GM12878 (cell line): Measurements from ENCODE around the gene SLC4A5. TPM values are rescaled to one million over a fixed set of nuclear protein-coding genes. Genes with fewer than 3 reads are reported as not detected.

Source experiments
- ATAC-seq: fragments of 200-7000 bp; cut with Tn5 transposase; 3 replicates; pipeline ENCODE4 v1.9.1; 2020; ENCODE audit warnings: mild to moderate bottlenecking, moderate library complexity
- BruUV-seq: library from RNA; stranded (reverse); fragments of 400-500 nt; replicated peaks from 2 replicates; lab custom pipeline; 2021; lab: Mats Ljungman, UMichigan
- CTCF ChIA-PET: fragments of 300-600 bp; sonication (Branson Sonifier 250); formaldehyde crosslinking; extraction: SDS; loops from one replicate; lab custom pipeline; 2021; ENCODE audit warnings: inconsistent platforms; lab: Yijun Ruan, JAX
- POLR2A ChIA-PET: fragments of 350-600 bp; formaldehyde crosslinking; extraction: SDS; loops from one replicate; lab custom pipeline; 2021; ENCODE audit warnings: inconsistent platforms; lab: Charles Lee
- RAD21 ChIA-PET: fragments of 300-600 bp; sonication (Branson Sonifier 250); formaldehyde crosslinking; loops from one replicate; lab custom pipeline; 2023; ENCODE audit warnings: antibody characterized with exemption; ENCODE audit not compliant: unreplicated experiment; lab: Charles Lee
- SMC1A ChIA-PET: fragments of 300-600 bp; sonication (Branson Sonifier 250); formaldehyde crosslinking; loops from one replicate; lab custom pipeline; 2023; ENCODE audit not compliant: unreplicated experiment, uncharacterized antibody; lab: Charles Lee
- DNase-seq: peaks from one replicate; pipeline ENCODE4 v3.0.0-alpha.2; 2011; ENCODE audit warnings: low read depth, low spot score
- FAIRE-seq: peaks from 3 replicates; lab custom pipeline; 2011; peaks lifted over from hg19 to GRCh38; lab: Jason Lieb, UNC
- H2AFZ ChIP-seq: 2 replicates; pipeline ENCODE4 v1.6.0; 2011; ENCODE audit warnings: low read depth, low read length, control low read depth; ENCODE audit not compliant: control insufficient read depth
- H3K27ac ChIP-seq: 2 replicates; pipeline ENCODE4 v1.5.1; 2011; ENCODE audit warnings: control low read depth; ENCODE audit not compliant: control insufficient read depth, insufficient read depth
- H3K27me3 ChIP-seq, 2 experiments: replicated peaks in 1 of 2; 2 replicates each; pipeline versions ENCODE4 v1.6.0 to v1.6.1; 2011; ENCODE audit warnings: low read length in 1 of 2; ENCODE audit not compliant: control insufficient read depth in 2 of 2, insufficient read depth in 2 of 2
- H3K36me3 ChIP-seq, 2 experiments: 2 replicates each; pipeline ENCODE4 v1.5.1; 2011; ENCODE audit warnings: low read length in 1 of 2; ENCODE audit not compliant: control insufficient read depth in 2 of 2, insufficient read depth in 2 of 2
- H3K4me1 ChIP-seq: 2 replicates; pipeline ENCODE4 v1.6.1; 2011; ENCODE audit warnings: mild to moderate bottlenecking, low read length, moderate library complexity, mixed read lengths; ENCODE audit not compliant: control insufficient read depth, insufficient read depth
- H3K4me2 ChIP-seq: 2 replicates; pipeline ENCODE4 v1.6.0; 2011; ENCODE audit warnings: control low read depth; ENCODE audit not compliant: control insufficient read depth, insufficient read depth
- H3K4me3 ChIP-seq: fragments of 200-600 bp; sonication (generic); 2 replicates; pipeline ENCODE4 v1.5.1; 2016
- H3K79me2 ChIP-seq: 2 replicates; pipeline ENCODE4 v1.6.0; 2011; ENCODE audit warnings: low read length; ENCODE audit not compliant: control insufficient read depth, insufficient read depth
- H3K9ac ChIP-seq: 2 replicates; pipeline ENCODE4 v1.8.0; 2011; ENCODE audit warnings: low read length, control low read depth, mixed read lengths; ENCODE audit not compliant: control insufficient read depth, insufficient read depth
- H3K9me3 ChIP-seq: replicated peaks from 3 replicates; pipeline ENCODE4 v1.5.1; 2011; ENCODE audit warnings: mild to moderate bottlenecking, low read length; ENCODE audit not compliant: control insufficient read depth, insufficient read depth
- H4K20me1 ChIP-seq: 2 replicates; pipeline ENCODE4 v1.6.0; 2011; ENCODE audit not compliant: control insufficient read depth, insufficient read depth
- BCL11A ChIP-seq: IDR thresholded peaks from 2 replicates; pipeline ENCODE4 v1.6.1; 2011; ENCODE audit warnings: low read depth, low read length
- BCLAF1 ChIP-seq: fragments of 450-650 bp; IDR thresholded peaks from 2 replicates; pipeline ENCODE4 v1.6.1; 2017; ENCODE audit warnings: antibody characterized with exemption, mild to moderate bottlenecking, moderate library complexity
- CBFB ChIP-seq: IDR thresholded peaks from 2 replicates; pipeline ENCODE4 v1.6.1; 2016; ENCODE audit warnings: antibody characterized with exemption, low read depth
- DPF2 ChIP-seq: fragments of 450-650 bp; IDR thresholded peaks from 2 replicates; pipeline ENCODE4 v1.6.1; 2017; ENCODE audit warnings: mild to moderate bottlenecking
- NR2F1 ChIP-seq: fragments of 450-650 bp; conservative IDR thresholded peaks from 2 replicates; pipeline ENCODE4 v1.6.1; 2017; ENCODE audit warnings: mild to moderate bottlenecking
- POLR2A ChIP-seq: IDR thresholded peaks from 2 replicates; pipeline ENCODE4 v1.6.1; 2011; ENCODE audit warnings: low read depth, mild to moderate bottlenecking, low read length
- POLR2AphosphoS5 ChIP-seq: IDR thresholded peaks from 2 replicates; pipeline ENCODE4 v1.6.1; 2011; ENCODE audit warnings: mild to moderate bottlenecking, low read length, inconsistent platforms
- ZBED1 ChIP-seq: IDR thresholded peaks from 2 replicates; pipeline ENCODE4 v1.6.1; 2016; ENCODE audit warnings: borderline replicate concordance
- WGBS: methylation state at CpG from one replicate; pipeline ENCODE4 v1.1.6; 2016; ENCODE audit warnings: low lambda C conversion rate; ENCODE audit not compliant: insufficient replicate concordance, insufficient coverage; ENCODE audit errors: missing lambda C conversion rate; 5-methylcytosine and 5-hydroxymethylcytosine counted together
- in situ Hi-C: fragments of 300-500 bp; cut with MboI; formaldehyde crosslinking; loops from 9 replicates; pipeline ENCODE4 v1.14.3; 2018; ENCODE audit warnings: mixed read lengths
- intact Hi-C: fragments of 100-400 bp; cut with micrococcal nuclease; formaldehyde crosslinking; loops from one replicate; pipeline ENCODE4 v1.14.2; 2022; ENCODE audit not compliant: unreplicated experiment
- polyA plus RNA-seq, 11 experiments: library from polyadenylated mRNA; depleted of rRNA in 4 of 11; unstranded in 6 of 11; stranded (reverse) in 5 of 11; fragments of >200 nt; fragmentation: Nextera tagmentation in 4 of 11; fragmentation: Illumina TruSeq in 1 of 11; extraction: Ambion mirVana in 4 of 11; extraction: Trizol in 1 of 11; gene quantifications; 1 replicate in 1 of 11; 2 replicates in 10 of 11; pipeline versions ENCODE4 v1.2.1 to v1.2.3, GENCODE V29; 2011 to 2016; ENCODE audit warnings: inconsistent platforms in 2 of 11, missing spikeins in 2 of 11, low read depth in 1 of 11
- total RNA-seq, 4 experiments: library from RNA; depleted of rRNA in 3 of 4; stranded (reverse); fragments of >200 nt in 3 of 4; fragmentation: Illumina TruSeq in 1 of 4; extraction: Trizol in 1 of 4; gene quantifications; 2 replicates each; pipeline versions ENCODE4 v1.2.1 to v1.2.3, GENCODE V29; 2013 to 2021

The SLC4A5 gene
- total and polyA plus RNA-seq, 10 of the 15 experiments (the other 5 are each of a cell fraction or from before 2014, with no cell fraction given) = 0.15 to 4.7 (median 1.6) TPM

DNA sequence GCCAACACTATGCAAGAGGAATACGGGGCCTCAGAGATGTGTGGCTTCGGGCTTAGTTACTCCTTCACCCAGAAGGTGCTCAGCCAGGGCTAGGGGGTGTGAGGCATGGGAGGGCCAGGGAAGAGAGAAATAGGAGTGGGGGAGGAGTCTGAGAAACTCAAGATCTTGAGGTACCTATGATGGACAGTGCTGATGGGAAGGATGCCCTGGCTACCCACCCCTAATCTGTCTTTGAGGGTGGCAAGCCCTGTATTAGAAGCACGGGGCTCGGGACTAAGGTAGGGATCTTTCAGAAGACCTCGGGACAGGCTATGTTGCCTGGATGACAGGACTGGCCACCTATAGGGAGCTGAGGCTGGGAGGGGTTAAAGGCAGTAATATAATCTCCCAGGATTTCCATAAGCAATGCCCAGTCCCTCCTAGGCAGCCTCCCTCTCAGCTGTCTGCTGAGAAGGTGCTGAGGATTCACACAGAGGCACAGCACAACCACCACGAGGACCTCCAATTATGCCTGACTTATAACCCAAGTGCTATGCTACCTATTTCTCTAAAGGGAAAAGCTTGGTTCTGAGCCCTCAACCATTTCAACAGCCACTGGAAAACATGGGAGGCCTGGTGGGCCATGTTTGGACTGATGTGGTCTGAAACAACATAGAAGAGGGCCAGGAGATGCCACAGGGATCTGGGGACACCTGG is 121.5 kb downstream of the SLC4A5 start:
- Histone ChIP-seq H4K20me1 (no peaks in the 10 kb centered on the region), H3K9me3 (no peaks in the 10 kb centered on the region), H3K79me2 (no peaks in the 10 kb centered on the region), H3K4me2 (no peak overlapping the region), H3K36me3 (peaks cover 2 to 17% of the 10 kb centered on the region in 2 experiments; a peak in 3 of 4 replicates), H3K27ac (no peak overlapping the region), H3K4me1 (no peaks in the 10 kb centered on the region), H2AFZ (no peak overlapping the region), H3K4me3 (no peak overlapping the region), H3K9ac (no peak overlapping the region), H3K27me3 (no peaks in the 10 kb centered on the region)
- TSS peak; percentile 20 for BruUV-seq
- TF ChIP-seq BCL11A (no peak), ZBED1 (no peak), CBFB (no peak), NR2F1 (no peak), BCLAF1 (no peak), DPF2 (no peak), POLR2AphosphoS5 (peak; percentile 51; the same call in 1 of the 2 replicates), POLR2A (0 out of 2 replicates have a peak, but pooled peaks have one; percentile 10)
- ChIA-PET SMC1A (no interaction called here), CTCF (interaction anchor here (0.7 to 0.8 kb wide), 2 partner anchors 11 to 28 kb away, joined by 3 read pairs; no protein-coding TSS in a partner anchor), RAD21 (no interaction called here), POLR2A (no interaction called here)
- in situ Hi-C loops = no loop called here
- WGBS = 78% methylated on average over 6 of the region's 6 CpGs
- ATAC-seq (peak; percentile 26; the same call in 2 of the 3 replicates), FAIRE-seq (no peak), DNase-seq (no peak)
- intact Hi-C loops = no loop called here
